NCI-H2227 treated with DMSO at 0.1 percent for 48 hours (cell line): Measurements from ENCODE around the gene INMT.
A peak's percentile ranks its signal among the peaks of the same experiment; 100 is the strongest.

ENCODE experiments used
- DNase-seq: peaks from one replicate; lab custom pipeline; 2025; lab: John Stamatoyannopoulos, UW

INMT gene

GRCh38 chr7:30787486-30787885 lies 35.6 kb downstream of the INMT start:
- no peak for DNase-seq

DNA sequence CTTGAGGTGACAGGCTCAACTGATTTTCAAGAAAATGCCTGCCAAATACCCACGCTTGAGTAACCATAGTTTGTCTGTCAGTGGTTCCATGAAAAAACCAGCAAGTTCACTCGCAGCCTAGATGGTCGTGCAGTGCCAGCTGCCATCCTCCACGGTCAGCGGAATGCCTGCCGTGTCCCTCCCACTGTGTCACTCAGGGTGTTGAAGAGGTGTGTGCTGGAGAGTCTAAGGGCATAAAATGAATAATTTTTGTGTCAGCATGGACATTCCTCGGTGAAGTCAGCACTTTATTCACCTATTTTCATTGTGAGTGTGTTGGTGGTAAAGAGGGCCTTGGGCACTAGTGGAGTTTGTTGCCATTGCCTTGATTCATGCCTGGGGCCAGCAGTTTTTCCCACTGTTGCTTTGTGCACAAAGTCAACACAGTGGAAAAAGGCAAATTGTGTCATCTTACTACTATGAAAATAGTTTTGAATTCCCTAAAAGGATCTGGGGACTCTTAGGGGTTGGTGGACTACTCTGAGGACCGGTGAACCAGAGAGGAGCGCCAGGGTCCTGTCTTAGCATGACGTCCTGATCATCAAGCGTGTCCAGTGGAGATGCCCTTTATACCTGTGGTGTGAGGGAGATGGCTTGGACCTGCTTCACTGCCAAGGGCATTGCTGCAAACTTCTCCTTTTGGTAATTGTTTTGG lies 36.9 kb downstream of the INMT start:
- no peak for DNase-seq

GRCh38 chr7:30789334-30789711 lies 37.4 kb downstream of the INMT start:
- DNase-seq = no peak

DNA sequence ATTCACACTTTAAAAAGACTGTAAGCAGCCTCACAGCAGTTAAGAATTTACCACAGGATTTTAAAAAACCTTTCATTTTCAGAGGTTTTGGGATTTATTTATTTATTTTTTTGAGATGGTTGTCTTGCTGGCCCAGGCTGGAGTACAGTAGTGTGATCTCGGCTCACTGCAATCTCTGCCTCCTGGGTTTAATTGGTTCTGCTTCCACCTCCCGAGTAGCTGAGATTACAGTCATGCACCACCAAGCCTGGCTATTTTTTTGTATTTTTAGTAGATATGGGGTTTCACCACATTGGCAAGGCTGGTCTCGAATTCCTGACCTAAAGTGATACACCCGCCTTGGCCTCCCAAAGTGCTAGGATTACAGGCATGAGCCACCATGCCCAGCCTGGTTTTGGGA lies 38.4 kb downstream of the INMT start:
- no peak for DNase-seq

DNA sequence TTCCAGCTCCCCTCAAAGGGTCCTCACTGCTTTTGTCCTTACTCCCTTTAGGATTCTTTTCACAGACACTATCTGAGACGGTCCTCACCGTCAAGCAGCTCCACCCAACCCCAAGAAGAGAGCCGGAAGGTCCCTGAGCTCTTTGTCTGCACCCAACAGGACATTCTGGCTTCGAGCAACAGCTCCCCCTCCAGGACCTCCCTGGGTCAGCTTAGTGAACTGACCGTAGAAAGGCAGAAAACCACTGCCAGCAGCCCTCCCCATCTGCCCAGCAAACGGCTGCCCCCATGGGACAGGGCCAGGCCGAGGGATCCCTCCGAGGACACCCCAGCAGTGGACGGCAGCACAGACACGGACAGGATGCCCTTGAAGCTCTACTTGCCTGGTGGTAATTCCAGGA lies 39.2 kb downstream of the INMT start:
- DNase-seq = no peak

DNA sequence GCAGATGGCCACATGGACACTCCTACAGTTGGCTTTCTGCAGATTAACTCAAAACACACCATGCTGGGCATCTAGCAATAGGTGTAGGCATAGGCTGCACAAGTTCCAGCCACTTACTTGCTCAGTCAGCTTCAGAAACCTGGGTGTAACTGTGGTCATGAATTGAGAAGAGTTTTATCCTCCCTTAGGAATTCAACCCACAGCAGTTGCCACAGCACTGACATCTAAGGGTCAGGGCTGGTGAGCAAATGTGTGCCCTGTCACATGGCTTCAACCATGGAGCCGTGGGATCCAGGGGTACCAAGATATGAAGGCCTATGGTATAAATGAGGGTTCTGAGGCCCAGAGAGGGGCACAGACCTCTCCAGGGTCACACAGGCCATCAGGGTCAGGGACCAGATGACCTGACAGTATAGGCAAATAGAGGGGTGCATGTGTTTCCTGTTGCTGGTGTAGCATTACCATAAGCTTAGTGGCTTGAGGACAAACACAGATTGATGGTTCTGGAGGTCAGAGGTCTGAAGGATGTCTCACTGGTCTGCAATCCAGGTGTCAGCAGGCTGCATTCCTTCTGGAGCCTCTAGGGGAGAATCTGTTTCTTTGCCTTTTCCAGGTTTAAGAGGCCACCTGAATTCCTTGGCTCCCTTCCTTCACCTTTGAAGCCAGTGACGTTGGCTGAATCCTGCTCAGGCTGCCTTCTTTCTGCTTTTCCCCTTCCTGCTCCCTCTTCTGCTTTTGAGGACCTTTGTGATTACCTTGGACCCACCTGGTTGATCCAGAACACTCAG lies 43.4 kb downstream of the INMT start:
- no peak for DNase-seq

GRCh38 chr7:30796105-30796869 lies 44.4 kb downstream of the INMT start:
- no peak for DNase-seq

GRCh38 chr7:30797176-30798040 lies 45.5 kb downstream of the INMT start:
- no peak for DNase-seq

DNA sequence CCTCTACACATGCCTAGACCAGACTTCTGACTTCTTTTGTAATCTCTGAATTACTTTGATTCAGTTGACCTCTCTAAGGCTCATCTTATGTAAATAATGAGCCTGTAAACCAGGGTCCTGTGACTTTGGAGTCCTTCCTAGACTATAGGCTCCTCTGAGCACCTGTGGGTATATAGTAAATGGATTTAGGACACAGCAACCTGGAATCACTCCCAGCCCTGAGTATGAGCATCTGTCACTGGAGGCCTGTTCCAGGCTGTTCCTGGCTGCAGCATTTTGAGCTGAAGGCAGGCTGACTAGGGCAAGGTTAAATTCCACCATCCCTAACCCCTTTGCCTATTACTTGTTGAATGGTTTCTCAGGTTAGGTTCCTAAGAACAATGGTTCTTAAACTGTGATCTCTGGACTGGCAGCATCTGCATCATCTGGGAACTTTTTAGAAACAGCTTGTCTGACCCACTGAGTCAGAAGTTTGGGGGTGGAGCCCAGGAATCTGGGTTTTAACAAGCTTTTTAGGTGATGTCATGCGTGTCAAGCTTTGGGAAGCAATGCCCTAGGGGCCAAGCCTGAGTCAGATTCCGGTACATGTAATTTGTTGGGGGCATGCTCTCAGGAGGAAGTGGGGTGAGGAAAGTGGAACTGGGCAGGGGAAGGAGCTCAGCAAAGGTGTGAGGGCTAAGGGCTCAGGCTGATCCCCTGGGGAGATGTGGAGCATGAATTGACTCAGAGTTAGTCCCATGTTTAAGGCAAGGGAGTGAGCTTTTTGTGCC lies 47.5 kb downstream of the INMT start:
- DNase-seq = no peak

- no peak for DNase-seq
Observed at GRCh38 chr7:30799976-30800661, 48.2 kb downstream of the INMT start.

GRCh38 chr7:30800785-30801252 lies 48.9 kb downstream of the INMT start:
- DNase-seq = peak; percentile 35

- no peak for DNase-seq
Observed at GRCh38 chr7:30802812-30803211, 50.9 kb downstream of the INMT start.

DNA sequence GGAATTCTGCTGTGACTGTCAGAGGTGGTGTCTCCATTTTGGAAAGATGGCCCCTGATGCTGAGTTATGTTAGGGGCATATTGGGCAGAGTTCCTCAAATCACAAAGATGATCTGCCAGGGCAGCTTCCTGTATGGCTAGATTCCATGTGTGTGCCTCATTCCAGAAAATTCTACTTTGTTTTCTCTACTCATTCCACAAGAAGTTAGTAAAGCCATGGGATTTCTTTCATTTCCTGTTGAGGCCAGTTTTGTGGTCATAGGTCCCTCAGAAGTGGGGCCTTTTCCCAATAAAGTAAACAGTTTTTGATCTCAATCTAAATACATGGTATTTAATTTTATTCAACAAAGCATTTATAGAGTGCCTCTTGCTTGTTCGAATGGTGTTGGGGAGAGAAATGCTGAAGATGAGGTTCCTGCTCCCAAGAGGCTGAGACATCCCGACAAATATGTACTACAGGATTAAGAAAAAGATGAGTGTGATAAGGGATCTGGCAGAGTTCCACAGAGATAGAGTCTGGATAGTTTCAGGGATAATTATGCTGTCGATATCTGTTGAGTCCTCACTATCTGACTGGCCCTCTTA lies 52.2 kb downstream of the INMT start:
- DNase-seq = no peak

- no peak for DNase-seq
Observed at GRCh38 chr7:30805081-30805691, 53.3 kb downstream of the INMT start.

DNA sequence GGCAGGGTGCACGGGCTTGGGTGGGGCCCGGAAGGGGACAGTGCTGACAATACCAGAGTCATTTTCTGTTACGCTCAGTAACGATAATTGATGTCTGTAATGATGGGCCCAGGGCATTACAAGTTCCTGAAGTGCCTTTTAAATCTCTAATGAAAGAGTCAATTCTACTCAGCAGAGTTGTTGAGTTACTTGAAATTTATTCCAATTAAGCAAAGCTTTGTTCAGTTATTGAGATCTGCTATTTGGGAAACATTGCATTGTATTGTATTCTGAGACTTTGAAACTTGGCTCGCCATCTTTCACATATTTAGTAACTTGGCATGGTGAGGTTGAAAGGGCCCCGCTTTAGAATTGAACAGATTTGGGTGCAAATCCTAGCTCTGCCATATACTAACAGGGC lies 54.0 kb downstream of the INMT start:
- DNase-seq = no peak
